ENCODE data around the gene SDR42E1.

DNA sequence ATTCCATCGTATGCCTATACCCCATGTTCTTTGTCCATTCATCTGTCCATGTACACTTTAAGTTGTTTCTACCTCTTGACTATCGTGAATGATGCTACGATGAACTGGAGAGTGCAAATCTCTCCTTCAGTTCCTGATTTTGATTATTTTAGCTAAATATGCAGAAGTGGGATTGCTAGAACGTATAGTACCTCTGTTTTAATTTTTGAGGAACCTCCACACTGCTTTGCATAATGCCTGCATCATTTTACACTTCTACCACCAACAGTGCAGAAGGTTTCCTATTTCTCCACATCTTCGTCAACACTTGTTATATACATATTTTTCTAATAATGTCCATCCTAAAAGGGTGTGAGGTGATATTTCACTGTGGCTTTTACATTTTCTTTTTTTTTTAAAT, 43.9 kb downstream of the SDR42E1 start:
- TF ChIP-seq, protein P1, sequence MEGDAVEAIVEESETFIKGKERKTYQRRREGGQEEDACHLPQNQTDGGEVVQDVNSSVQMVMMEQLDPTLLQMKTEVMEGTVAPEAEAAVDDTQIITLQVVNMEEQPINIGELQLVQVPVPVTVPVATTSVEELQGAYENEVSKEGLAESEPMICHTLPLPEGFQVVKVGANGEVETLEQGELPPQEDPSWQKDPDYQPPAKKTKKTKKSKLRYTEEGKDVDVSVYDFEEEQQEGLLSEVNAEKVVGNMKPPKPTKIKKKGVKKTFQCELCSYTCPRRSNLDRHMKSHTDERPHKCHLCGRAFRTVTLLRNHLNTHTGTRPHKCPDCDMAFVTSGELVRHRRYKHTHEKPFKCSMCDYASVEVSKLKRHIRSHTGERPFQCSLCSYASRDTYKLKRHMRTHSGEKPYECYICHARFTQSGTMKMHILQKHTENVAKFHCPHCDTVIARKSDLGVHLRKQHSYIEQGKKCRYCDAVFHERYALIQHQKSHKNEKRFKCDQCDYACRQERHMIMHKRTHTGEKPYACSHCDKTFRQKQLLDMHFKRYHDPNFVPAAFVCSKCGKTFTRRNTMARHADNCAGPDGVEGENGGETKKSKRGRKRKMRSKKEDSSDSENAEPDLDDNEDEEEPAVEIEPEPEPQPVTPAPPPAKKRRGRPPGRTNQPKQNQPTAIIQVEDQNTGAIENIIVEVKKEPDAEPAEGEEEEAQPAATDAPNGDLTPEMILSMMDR (IDR thresholded peaks at IDR 0.05), result no peak
- no peak for TF ChIP-seq POLR2A (IDR thresholded peaks at IDR 0.05)
